Medulla oblongata (tissue), 1 donor: ENCODE measurements around the gene MCM7.
"Not testable (repeated sequence)": the region's sequence is repeated elsewhere in the genome, so short reads cannot be mapped to it uniquely, and the experiment has no call there.

ENCODE experiments used
- DNase-seq: peaks from one replicate; pipeline ENCODE4 v3.0.0-alpha.2; 2015; ENCODE audit errors: extremely low spot score

The MCM7 gene

GRCh38 chr7:100101016-100101862 lies at the start of gene MCM7, which contains the start of gene AP4M1:
Gene MCM7 (minus strand): TSS chr7:100101397. CDS start chr7:100101294, 103 bp downstream.
Gene AP4M1 (plus strand): TSS chr7:100101643. CDS start chr7:100101715, 72 bp downstream.
- DNase-seq: peak; percentile 99

- peak; percentile 100 for DNase-seq
Measured at GRCh38 chr7:100148559-100149328, 47.5 kb upstream of the MCM7 start, which contains the start of gene LAMTOR4. Gene LAMTOR4 (plus strand): TSS chr7:100148918. CDS start chr7:100148973, 55 bp downstream.

- DNase-seq: no peak
Measured at GRCh38 chr7:100148225-100148558, 47.0 kb upstream of the MCM7 start.

- no peak for DNase-seq
Measured at GRCh38 chr7:100147278-100147677, 46.1 kb upstream of the MCM7 start.

GRCh38 chr7:100146350-100146749 lies 45.2 kb upstream of the MCM7 start:
- not testable (repeated sequence) for DNase-seq

- no peak for DNase-seq
Measured at GRCh38 chr7:100142461-100142860, 41.3 kb upstream of the MCM7 start.

- no peak for DNase-seq
Measured at GRCh38 chr7:100141555-100141949, 40.4 kb upstream of the MCM7 start.

GRCh38 chr7:100137851-100138760 lies 36.9 kb upstream of the MCM7 start:
- DNase-seq: no peak

- peak; percentile 71 for DNase-seq
Measured at GRCh38 chr7:100132697-100133151, 31.5 kb upstream of the MCM7 start.

- DNase-seq: no peak
Measured at GRCh38 chr7:100132126-100132525, 30.9 kb upstream of the MCM7 start.

- DNase-seq: peak; percentile 72
Measured at GRCh38 chr7:100130608-100131453, 29.6 kb upstream of the MCM7 start.

- DNase-seq: not testable (repeated sequence)
Measured at GRCh38 chr7:100130220-100130607, 29.0 kb upstream of the MCM7 start.

GRCh38 chr7:100128637-100128963 lies 27.4 kb upstream of the MCM7 start:
- DNase-seq: no peak

GRCh38 chr7:100127866-100128636 lies 26.9 kb upstream of the MCM7 start:
- no peak for DNase-seq

GRCh38 chr7:100126931-100127865 lies 26.0 kb upstream of the MCM7 start, which contains the start of gene MBLAC1:
Gene MBLAC1 (plus strand): TSS chr7:100126967. CDS start chr7:100127396, 429 bp downstream.
- DNase-seq: peak; percentile 94

- DNase-seq: no peak
Measured at GRCh38 chr7:100126239-100126930, 25.2 kb upstream of the MCM7 start.

- no peak for DNase-seq
Measured at GRCh38 chr7:100124301-100125230, 23.4 kb upstream of the MCM7 start.
